Hepatocyte (in vitro differentiated cells): ENCODE results near the gene CRIP2. TPM values are rescaled to one million over a fixed set of nuclear protein-coding genes. Genes with fewer than 3 reads are reported as not detected.

Experiments
- DNase-seq: peaks from one replicate; pipeline ENCODE4 v3.0.0-alpha.2; 2016; ENCODE audit warnings: low spot score
- H2AFZ ChIP-seq: fragments of 200-600 bp; sonication (generic); 2 replicates; pipeline ENCODE4 v1.6.0; 2016; ENCODE audit warnings: antibody characterized with exemption, mild to moderate bottlenecking
- H3K27ac ChIP-seq: fragments of 200-600 bp; sonication (generic); 2 replicates; pipeline ENCODE4 v1.5.1; 2016; ENCODE audit warnings: mild to moderate bottlenecking
- H3K27me3 ChIP-seq: fragments of 200-600 bp; sonication (generic); 2 replicates; pipeline ENCODE4 v1.6.1; 2016
- H3K36me3 ChIP-seq: fragments of 200-600 bp; sonication (generic); replicated peaks from 2 replicates; pipeline ENCODE4 v1.5.1; 2016; ENCODE audit warnings: low read depth; ENCODE audit not compliant: insufficient read depth
- H3K4me1 ChIP-seq: fragments of 200-600 bp; sonication (generic); 2 replicates; pipeline ENCODE4 v1.5.1; 2016; ENCODE audit warnings: mild to moderate bottlenecking, moderate library complexity; ENCODE audit not compliant: insufficient read depth
- H3K4me2 ChIP-seq: fragments of 200-600 bp; sonication (generic); 2 replicates; pipeline ENCODE4 v1.6.0; 2016
- H3K4me3 ChIP-seq: fragments of 200-600 bp; sonication (generic); 2 replicates; pipeline ENCODE4 v1.5.1; 2016; ENCODE audit warnings: mild to moderate bottlenecking
- H3K79me2 ChIP-seq: fragments of 200-600 bp; sonication (generic); 2 replicates; pipeline ENCODE4 v1.6.0; 2017; ENCODE audit warnings: mild to moderate bottlenecking
- H3K9me2 ChIP-seq: fragments of 200-600 bp; sonication (generic); replicated peaks from 2 replicates; pipeline ENCODE4 v1.6.0; 2017; ENCODE audit warnings: mild to moderate bottlenecking; ENCODE audit not compliant: insufficient read depth
- H3K9me3 ChIP-seq: fragments of 200-600 bp; sonication (generic); 2 replicates; pipeline ENCODE4 v1.5.1; 2016; ENCODE audit warnings: low read depth, mild to moderate bottlenecking
- H4K20me1 ChIP-seq: fragments of 200-600 bp; sonication (generic); 2 replicates; pipeline ENCODE4 v1.6.0; 2016; ENCODE audit warnings: mild to moderate bottlenecking; ENCODE audit not compliant: insufficient read depth, poor library complexity, severe bottlenecking
- EZH2 ChIP-seq: fragments of 200-600 bp; sonication (generic); IDR thresholded peaks from 2 replicates; pipeline ENCODE4 v1.6.1; 2016; ENCODE audit warnings: antibody characterized with exemption, mild to moderate bottlenecking, borderline replicate concordance
- EZH2phosphoT487 ChIP-seq: fragments of 200-600 bp; sonication (generic); IDR thresholded peaks from one replicate; pipeline ENCODE4 v1.6.1; 2018; ENCODE audit warnings: antibody characterized with exemption, mild to moderate bottlenecking, low read depth, moderate library complexity; ENCODE audit not compliant: unreplicated experiment, severe bottlenecking
- WGBS: methylation state at CpG from one replicate; pipeline ENCODE4 v1.1.6; 2016; ENCODE audit warnings: low lambda C conversion rate; ENCODE audit errors: missing lambda C conversion rate; 5-methylcytosine and 5-hydroxymethylcytosine counted together
- polyA plus RNA-seq: library from polyadenylated mRNA; unstranded; fragments of >200 nt; fragmentation: Nextera tagmentation; extraction: Ambion mirVana; gene quantifications from 2 replicates; pipeline ENCODE4 v1.2.1, GENCODE V29; 2016
- total RNA-seq: library from RNA; depleted of rRNA; stranded (reverse); fragments of >200 nt; gene quantifications from 2 replicates; pipeline ENCODE4 v1.2.3, GENCODE V29; 2014
- TF ChIP-seq, protein P1 (sequence below): fragments of 200-600 bp; sonication (generic); IDR thresholded peaks from 2 replicates; pipeline ENCODE4 v1.5.1; 2016; ENCODE audit warnings: antibody characterized with exemption, mild to moderate bottlenecking; ENCODE audit not compliant: poor library complexity

CRIP2 gene
- total and polyA plus RNA-seq, 2 experiments from 2014 or later: 8.3 to 29.1 TPM

GRCh38 chr14:105492031-105492970 lies 17.7 kb downstream of the CRIP2 start:
- Histone ChIP-seq H3K4me1 (peaks cover 10% of the 10 kb centered on the region), H3K27ac (no peak overlapping the region), H3K36me3 (no peaks in the 10 kb centered on the region), H4K20me1 (no peaks in the 10 kb centered on the region), H3K9me2 (no peaks in the 10 kb centered on the region), H3K79me2 (no peaks in the 10 kb centered on the region), H3K9me3 (no peaks in the 10 kb centered on the region), H3K27me3 (no peaks in the 10 kb centered on the region), H3K4me2 (no peak overlapping the region), H2AFZ (no peak overlapping the region), H3K4me3 (no peak overlapping the region)
- TF ChIP-seq EZH2 (no peak), EZH2phosphoT487 (no peak)
- TF ChIP-seq, protein P1, sequence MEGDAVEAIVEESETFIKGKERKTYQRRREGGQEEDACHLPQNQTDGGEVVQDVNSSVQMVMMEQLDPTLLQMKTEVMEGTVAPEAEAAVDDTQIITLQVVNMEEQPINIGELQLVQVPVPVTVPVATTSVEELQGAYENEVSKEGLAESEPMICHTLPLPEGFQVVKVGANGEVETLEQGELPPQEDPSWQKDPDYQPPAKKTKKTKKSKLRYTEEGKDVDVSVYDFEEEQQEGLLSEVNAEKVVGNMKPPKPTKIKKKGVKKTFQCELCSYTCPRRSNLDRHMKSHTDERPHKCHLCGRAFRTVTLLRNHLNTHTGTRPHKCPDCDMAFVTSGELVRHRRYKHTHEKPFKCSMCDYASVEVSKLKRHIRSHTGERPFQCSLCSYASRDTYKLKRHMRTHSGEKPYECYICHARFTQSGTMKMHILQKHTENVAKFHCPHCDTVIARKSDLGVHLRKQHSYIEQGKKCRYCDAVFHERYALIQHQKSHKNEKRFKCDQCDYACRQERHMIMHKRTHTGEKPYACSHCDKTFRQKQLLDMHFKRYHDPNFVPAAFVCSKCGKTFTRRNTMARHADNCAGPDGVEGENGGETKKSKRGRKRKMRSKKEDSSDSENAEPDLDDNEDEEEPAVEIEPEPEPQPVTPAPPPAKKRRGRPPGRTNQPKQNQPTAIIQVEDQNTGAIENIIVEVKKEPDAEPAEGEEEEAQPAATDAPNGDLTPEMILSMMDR: no peak
- peak; percentile 5 for DNase-seq
- WGBS: 97% methylated on average over 20 of the region's 24 CpGs

GRCh38 chr14:105492971-105493871 lies 18.6 kb downstream of the CRIP2 start:
- TF ChIP-seq EZH2 (no peak), EZH2phosphoT487 (no peak)
- TF ChIP-seq, protein P1: no peak
- Histone ChIP-seq H2AFZ (no peak overlapping the region), H3K4me2 (no peak overlapping the region), H3K9me3 (no peaks in the 10 kb centered on the region), H4K20me1 (no peaks in the 10 kb centered on the region), H3K79me2 (no peaks in the 10 kb centered on the region), H3K27ac (no peak overlapping the region), H3K27me3 (no peaks in the 10 kb centered on the region), H3K4me3 (no peak overlapping the region), H3K9me2 (no peaks in the 10 kb centered on the region), H3K36me3 (no peaks in the 10 kb centered on the region), H3K4me1 (peaks cover 7% of the 10 kb centered on the region)
- DNase-seq: peak; percentile 7
- WGBS: 85% methylated on average over 18 of the region's 20 CpGs

DNA sequence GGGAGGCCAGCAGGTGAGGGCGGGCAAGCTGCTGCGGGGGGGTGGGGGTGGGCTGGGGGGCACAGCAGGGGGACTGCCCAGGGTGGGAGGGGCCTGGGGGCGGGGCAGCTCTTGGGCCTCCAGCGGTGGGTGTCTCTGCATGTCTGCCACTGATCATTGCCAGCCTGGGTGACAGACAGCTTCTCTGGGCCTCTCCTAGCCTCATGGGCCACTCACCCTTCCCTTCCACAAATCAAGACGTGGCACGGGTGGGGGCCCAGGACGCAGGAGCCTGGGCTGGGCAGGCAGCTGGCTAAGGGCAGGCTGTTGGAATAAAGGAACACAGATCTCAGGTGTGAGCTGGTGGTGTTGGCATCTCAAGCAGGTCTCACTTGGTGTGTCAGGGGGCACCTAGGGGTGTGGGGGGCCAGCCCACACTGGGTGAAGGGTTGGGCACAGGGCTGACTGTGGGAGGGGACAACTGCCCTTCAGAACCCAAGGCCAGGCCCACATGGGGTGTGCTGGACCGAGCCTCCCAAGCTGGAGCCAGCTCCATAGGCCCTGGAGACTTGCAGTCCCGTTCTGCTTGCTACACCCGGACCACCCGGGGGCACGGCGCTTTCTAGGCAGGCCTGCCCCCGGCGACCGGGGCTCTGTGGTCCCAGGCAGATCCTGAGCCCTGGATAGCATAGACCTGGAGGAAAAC lies 19.4 kb downstream of the CRIP2 start:
- DNase-seq: peak; percentile 2
- no peak overlapping the region for H3K4me2 ChIP-seq
- no peaks in the 10 kb centered on the region for H3K27me3 ChIP-seq
- H3K79me2 ChIP-seq: no peaks in the 10 kb centered on the region
- WGBS: 86% methylated on average over 15 of the region's 16 CpGs
- H2AFZ ChIP-seq: no peak overlapping the region
- no peaks in the 10 kb centered on the region for H4K20me1 ChIP-seq
- H3K36me3 ChIP-seq: no peaks in the 10 kb centered on the region
- H3K4me3 ChIP-seq: no peak overlapping the region
- peaks cover 5% of the 10 kb centered on the region for H3K4me1 ChIP-seq
- no peaks in the 10 kb centered on the region for H3K9me2 ChIP-seq
- TF ChIP-seq EZH2 (no peak), EZH2phosphoT487 (no peak)
- TF ChIP-seq, protein P1: no peak
- H3K9me3 ChIP-seq: no peaks in the 10 kb centered on the region
- no peak overlapping the region for H3K27ac ChIP-seq
